Endothelial cell of umbilical vein (primary cell): Measurements from ENCODE around the gene RASAL3. TPM values are rescaled to one million over a fixed set of nuclear protein-coding genes. Genes with fewer than 3 reads are reported as not detected.

ENCODE experiments used
- BruUV-seq: library from RNA; stranded (reverse); fragments of 400-500 nt; replicated peaks from 2 replicates; lab custom pipeline; 2021; lab: Mats Ljungman, UMichigan
- CTCF ChIA-PET: fragments of 300-600, 350-600 bp; sonication (Branson Sonifier 250); formaldehyde crosslinking; loops from one replicate; lab custom pipeline; 2021; ENCODE audit warnings: antibody characterized with exemption, inconsistent platforms; lab: Charles Lee
- POLR2A ChIA-PET: fragments of 300-600, 350-600 bp; sonication (Branson Sonifier 250); formaldehyde crosslinking; loops from one replicate; lab custom pipeline; 2021; ENCODE audit warnings: antibody characterized with exemption, inconsistent platforms; lab: Charles Lee
- DNase-seq: peaks from one replicate; pipeline ENCODE4 v3.0.0-alpha.2; 2011; ENCODE audit warnings: low read depth, low spot score
- FAIRE-seq: peaks from 2 replicates; lab custom pipeline; 2011; peaks lifted over from hg19 to GRCh38; lab: Jason Lieb, UNC
- H2AFZ ChIP-seq: 2 replicates; pipeline ENCODE4 v1.6.0; 2012; ENCODE audit warnings: low read depth, low read length, control low read depth, inconsistent platforms
- H3K27ac ChIP-seq: 2 replicates; pipeline ENCODE4 v1.5.1; 2011; ENCODE audit warnings: low read depth, mild to moderate bottlenecking, control low read depth, low read length, moderate library complexity; ENCODE audit not compliant: insufficient read depth
- H3K27me3 ChIP-seq, 2 experiments: 2 replicates each; pipeline versions ENCODE4 v1.6.0 to v1.6.1; 2011; ENCODE audit warnings: low read length in 2 of 2, mixed read lengths in 1 of 2; ENCODE audit not compliant: control insufficient read depth in 2 of 2, insufficient read depth in 2 of 2
- H3K36me3 ChIP-seq, 2 experiments: 2 replicates in 1 of 2; 3 replicates in 1 of 2; pipeline ENCODE4 v1.5.1; 2011; ENCODE audit warnings: low read length in 2 of 2, mild to moderate bottlenecking in 1 of 2, moderate library complexity in 1 of 2; ENCODE audit not compliant: control insufficient read depth in 2 of 2, insufficient read depth in 2 of 2; ENCODE audit errors: extremely low read depth in 1 of 2
- H3K4me1 ChIP-seq: 3 replicates; pipeline ENCODE4 v1.5.1; 2011; ENCODE audit warnings: mild to moderate bottlenecking, low read length; ENCODE audit not compliant: control insufficient read depth, insufficient read depth; ENCODE audit errors: extremely low read depth
- H3K4me2 ChIP-seq: 2 replicates; pipeline ENCODE4 v1.6.1; 2011; ENCODE audit warnings: low read length, control low read depth, mixed read lengths; ENCODE audit not compliant: insufficient read depth
- H3K4me3 ChIP-seq, 3 experiments: fragments of 200-600 bp in 1 of 3; sonication (generic), shearing (Covaris generic) in 1 of 3; replicated peaks in 1 of 3; 2 replicates each; pipeline ENCODE4 v1.5.1; 2011 to 2016; ENCODE audit warnings: control low read depth in 3 of 3, low read length in 3 of 3, mild to moderate bottlenecking in 2 of 3, inconsistent platforms in 1 of 3, low read depth in 1 of 3, moderate library complexity in 1 of 3; ENCODE audit not compliant: insufficient read depth in 1 of 3
- H3K79me2 ChIP-seq: 2 replicates; pipeline ENCODE4 v1.6.0; 2012; ENCODE audit warnings: low read length, inconsistent platforms; ENCODE audit not compliant: control insufficient read depth, insufficient read depth
- H3K9ac ChIP-seq: replicated peaks from 2 replicates; pipeline ENCODE3; 2011; ENCODE audit warnings: low read length, control low read depth; ENCODE audit not compliant: insufficient read depth; ENCODE audit errors: extremely low read depth
- H3K9me1 ChIP-seq: replicated peaks from 3 replicates; pipeline ENCODE4 v1.6.0; 2011; ENCODE audit warnings: mild to moderate bottlenecking, low read length; ENCODE audit not compliant: control insufficient read depth, insufficient read depth; ENCODE audit errors: extremely low read depth
- H3K9me3 ChIP-seq: replicated peaks from 2 replicates; pipeline ENCODE4 v1.5.1; 2012; ENCODE audit warnings: low read length, inconsistent platforms; ENCODE audit not compliant: control insufficient read depth, insufficient read depth
- H4K20me1 ChIP-seq: replicated peaks from 2 replicates; pipeline ENCODE3; 2011; ENCODE audit warnings: mild to moderate bottlenecking, low read length; ENCODE audit not compliant: control insufficient read depth, insufficient read depth; ENCODE audit errors: extremely low read depth
- EZH2 ChIP-seq: IDR thresholded peaks from 2 replicates; pipeline ENCODE4 v1.6.1; 2012; ENCODE audit warnings: borderline replicate concordance, low read depth, mild to moderate bottlenecking, moderate library complexity, low read length, inconsistent platforms; ENCODE audit not compliant: severe bottlenecking
- FOS ChIP-seq: IDR thresholded peaks from 2 replicates; pipeline ENCODE4 v1.6.1; 2011; ENCODE audit warnings: mild to moderate bottlenecking, low read length, moderate library complexity, borderline replicate concordance; ENCODE audit not compliant: insufficient read depth
- GATA2 ChIP-seq: IDR thresholded peaks from 2 replicates; pipeline ENCODE4 v1.7.0; 2011; ENCODE audit warnings: low read depth, mild to moderate bottlenecking, moderate library complexity, mixed read lengths, low read length; ENCODE audit not compliant: insufficient read length, insufficient read depth
- JUN ChIP-seq: IDR thresholded peaks from 2 replicates; pipeline ENCODE4 v1.6.1; 2011; ENCODE audit warnings: borderline replicate concordance, low read depth; ENCODE audit not compliant: insufficient read length, insufficient read depth
- MAX ChIP-seq: IDR thresholded peaks from 2 replicates; pipeline ENCODE4 v1.6.1; 2011; ENCODE audit not compliant: insufficient read depth, insufficient read length
- MYC ChIP-seq: IDR thresholded peaks from one replicate; pipeline ENCODE4 v1.6.1; 2011; ENCODE audit warnings: mild to moderate bottlenecking, low read depth, low read length
- POLR2A ChIP-seq: IDR thresholded peaks from 2 replicates; pipeline ENCODE4 v1.6.1; 2012; ENCODE audit warnings: low read depth, mild to moderate bottlenecking, control low read depth, low read length
- POLR2AphosphoS5 ChIP-seq: IDR thresholded peaks from 2 replicates; pipeline ENCODE4 v1.6.1; 2012; ENCODE audit warnings: low read depth, mild to moderate bottlenecking, control low read depth, low read length, moderate library complexity; ENCODE audit not compliant: insufficient read depth
- dilution Hi-C: fragments of 300-500 bp; cut with MboI; formaldehyde crosslinking; loops from one replicate; pipeline ENCODE4 v1.15.0; 2019; ENCODE audit warnings: low sequenced_read_pairs; ENCODE audit not compliant: extremely low pct_ligation_motif_present
- intact Hi-C: fragments of 100-400 bp; cut with micrococcal nuclease; formaldehyde crosslinking; loops from one replicate; pipeline ENCODE4 v1.10.0; 2022
- polyA plus RNA-seq, 4 experiments: library from polyadenylated mRNA; depleted of rRNA in 3 of 4; stranded (reverse) in 3 of 4; unstranded in 1 of 4; fragments of >200 nt; gene quantifications; 2 replicates each; pipeline versions ENCODE4 v1.2.1 to v1.2.3, GENCODE V29; 2011 to 2012; ENCODE audit warnings: missing spikeins in 1 of 4
- total RNA-seq: library from RNA; stranded (reverse); gene quantifications from 2 replicates; pipeline ENCODE4 v1.2.3, GENCODE V29; 2021
- TF ChIP-seq, protein P1 (sequence below), 2 donors: IDR thresholded peaks; 1 replicate in 1 of 2; 2 replicates in 1 of 2; pipeline ENCODE4 v1.5.1; 2011; ENCODE audit warnings: low read length in 2 of 2, mild to moderate bottlenecking in 2 of 2, moderate library complexity in 2 of 2, control low read depth in 1 of 2, inconsistent platforms in 1 of 2, low read depth in 1 of 2; ENCODE audit not compliant: insufficient read depth in 1 of 2; ENCODE audit errors: extremely low read depth in 1 of 2

RASAL3 gene
- total and polyA plus RNA-seq, 2 donors (not counting 3 experiments of a cell fraction or from before 2014, with no cell fraction given), result 4.1 to 5.7 TPM

DNA sequence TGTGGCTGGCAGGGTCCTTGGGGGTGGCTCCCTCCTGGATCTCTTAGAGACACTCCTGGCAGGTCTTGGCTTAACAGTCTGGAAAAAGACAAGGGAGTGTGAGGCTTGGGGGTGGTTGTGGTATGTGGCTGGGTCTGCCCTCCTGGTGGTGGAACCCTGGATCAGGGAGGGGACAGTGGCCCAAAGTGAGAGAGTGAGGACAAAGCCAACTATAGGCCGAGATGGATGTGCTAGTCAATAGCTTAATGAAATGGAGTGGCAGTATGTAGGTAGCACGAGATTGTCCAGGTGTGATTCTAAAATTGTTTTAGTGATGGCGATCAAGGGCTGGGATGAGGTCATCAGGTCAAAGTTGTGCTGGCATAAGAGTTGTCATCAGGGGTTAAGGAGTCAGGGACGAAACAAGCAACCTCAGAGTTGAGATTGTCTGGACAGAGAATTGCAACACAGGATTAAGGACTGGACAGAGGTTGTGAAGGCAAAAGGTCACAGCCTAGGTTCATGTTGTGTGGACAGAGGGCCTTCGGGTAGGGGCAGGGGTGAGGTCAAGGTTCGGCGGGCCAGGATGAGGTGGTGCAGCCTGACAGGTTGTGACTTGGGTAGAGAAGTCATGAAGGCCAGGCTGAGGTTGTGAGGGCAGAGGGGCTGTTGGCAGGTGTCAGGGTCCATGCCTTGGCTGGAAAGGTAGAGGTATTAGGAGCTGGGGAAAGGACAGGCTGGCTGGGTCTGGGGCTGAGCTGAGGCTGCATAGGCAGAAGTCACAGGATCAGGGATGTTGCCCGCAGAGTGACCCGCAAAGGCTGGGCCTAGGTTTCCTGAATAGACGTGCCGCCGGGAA, 4.5 kb upstream of the RASAL3 start:
- Histone ChIP-seq H3K9me3 (no peaks in the 10 kb centered on the region), H3K9me1 (no peaks in the 10 kb centered on the region), H4K20me1 (no peaks in the 10 kb centered on the region), H3K4me1 (peaks cover 34% of the 10 kb centered on the region), H3K27ac (no peak overlapping the region), H3K36me3 (no peaks in the 10 kb centered on the region), H3K4me2 (no peak overlapping the region), H3K79me2 (no peaks in the 10 kb centered on the region), H3K27me3 (peaks cover 0 to 4% of the 10 kb centered on the region in 2 experiments), H2AFZ (peak overlapping the region; percentile 85), H3K9ac (no peak overlapping the region), H3K4me3 (no peak overlapping the region)
- FAIRE-seq (no peak), DNase-seq (peak; percentile 49)
- BruUV-seq, result no TSS peak
- intact Hi-C loops, result loop anchor here (5.0 kb wide), 1 partner anchor 88 kb away; no protein-coding TSS in a partner anchor
- dilution Hi-C loops, result no loop called here
- CTCF ChIA-PET, result interaction anchor here (1.1 to 4.2 kb wide), 3 partner anchors 14 to 87 kb away, joined by 4 to 29 read pairs (median 10); no protein-coding TSS in a partner anchor
- POLR2A ChIA-PET, result no interaction called here
- TF ChIP-seq POLR2AphosphoS5 (no peak), MAX (no peak), EZH2 (no peak), MYC (no peak), JUN (no peak), FOS (no peak), POLR2A (no peak), GATA2 (no peak)
- TF ChIP-seq, protein P1, sequence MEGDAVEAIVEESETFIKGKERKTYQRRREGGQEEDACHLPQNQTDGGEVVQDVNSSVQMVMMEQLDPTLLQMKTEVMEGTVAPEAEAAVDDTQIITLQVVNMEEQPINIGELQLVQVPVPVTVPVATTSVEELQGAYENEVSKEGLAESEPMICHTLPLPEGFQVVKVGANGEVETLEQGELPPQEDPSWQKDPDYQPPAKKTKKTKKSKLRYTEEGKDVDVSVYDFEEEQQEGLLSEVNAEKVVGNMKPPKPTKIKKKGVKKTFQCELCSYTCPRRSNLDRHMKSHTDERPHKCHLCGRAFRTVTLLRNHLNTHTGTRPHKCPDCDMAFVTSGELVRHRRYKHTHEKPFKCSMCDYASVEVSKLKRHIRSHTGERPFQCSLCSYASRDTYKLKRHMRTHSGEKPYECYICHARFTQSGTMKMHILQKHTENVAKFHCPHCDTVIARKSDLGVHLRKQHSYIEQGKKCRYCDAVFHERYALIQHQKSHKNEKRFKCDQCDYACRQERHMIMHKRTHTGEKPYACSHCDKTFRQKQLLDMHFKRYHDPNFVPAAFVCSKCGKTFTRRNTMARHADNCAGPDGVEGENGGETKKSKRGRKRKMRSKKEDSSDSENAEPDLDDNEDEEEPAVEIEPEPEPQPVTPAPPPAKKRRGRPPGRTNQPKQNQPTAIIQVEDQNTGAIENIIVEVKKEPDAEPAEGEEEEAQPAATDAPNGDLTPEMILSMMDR (IDR thresholded peaks at IDR 0.05; ENCODE audit: extremely low read depth in 1 of 2, insufficient read depth in 1 of 2, low read depth in 1 of 2, low read length in 2 of 2), result no peak
